H1 (cell line): Measurements from ENCODE around the gene ATG16L1. TPM values are rescaled to one million over a fixed set of nuclear protein-coding genes. Genes with fewer than 3 reads are reported as not detected.

ENCODE experiments used
- CTCF ChIA-PET: fragments of 300-600 bp; sonication (Branson Sonifier 250); formaldehyde crosslinking; loops from one replicate; lab custom pipeline; 2021; ENCODE audit not compliant: partially characterized antibody; lab: Charles Lee
- POLR2A ChIA-PET: fragments of 300-600 bp; sonication (Branson Sonifier 250); formaldehyde crosslinking; loops from one replicate; lab custom pipeline; 2021; ENCODE audit warnings: inconsistent platforms; ENCODE audit not compliant: partially characterized antibody; lab: Charles Lee
- DNase-seq, 2 experiments: peaks; one replicate each; pipeline versions ENCODE4 v3.0.0 to v3.0.0-alpha.2; 2010 to 2022; ENCODE audit warnings: low spot score in 2 of 2, low read depth in 1 of 2, mixed read lengths in 1 of 2
- FAIRE-seq: peaks from 2 replicates; lab custom pipeline; 2011; peaks lifted over from hg19 to GRCh38; lab: Jason Lieb, UNC
- H2AFZ ChIP-seq: 2 replicates; pipeline ENCODE4 v1.8.1; 2012; ENCODE audit warnings: low read length, inconsistent platforms
- H2AK5ac ChIP-seq: 2 replicates; pipeline ENCODE4 v1.6.1; 2013; ENCODE audit warnings: low read depth, low read length
- H2BK120ac ChIP-seq: replicated peaks from 2 replicates; pipeline ENCODE3; 2013; ENCODE audit warnings: low read depth, low read length, inconsistent platforms
- H2BK12ac ChIP-seq: 2 replicates; pipeline ENCODE4 v1.6.1; 2013; ENCODE audit warnings: low read depth, low read length
- H2BK15ac ChIP-seq: 2 replicates; pipeline ENCODE4 v1.6.1; 2013; ENCODE audit warnings: low read length
- H2BK20ac ChIP-seq: 2 replicates; pipeline ENCODE4 v1.6.1; 2013; ENCODE audit warnings: low read length
- H2BK5ac ChIP-seq: 2 replicates; pipeline ENCODE4 v1.6.1; 2013; ENCODE audit warnings: low read depth, low read length
- H3K14ac ChIP-seq: 2 replicates; pipeline ENCODE4 v1.6.1; 2013; ENCODE audit warnings: inconsistent platforms; ENCODE audit not compliant: insufficient read length
- H3K18ac ChIP-seq: 2 replicates; pipeline ENCODE4 v1.6.1; 2013; ENCODE audit warnings: low read length; ENCODE audit errors: extremely low read depth
- H3K23ac ChIP-seq: 2 replicates; pipeline ENCODE4 v1.6.1; 2013; ENCODE audit warnings: inconsistent platforms; ENCODE audit not compliant: insufficient read length
- H3K23me2 ChIP-seq: 2 replicates; pipeline ENCODE4 v1.6.1; 2013; ENCODE audit warnings: low read depth, low read length
- H3K27ac ChIP-seq: 2 replicates; pipeline ENCODE4 v1.6.1; 2011; ENCODE audit warnings: low read depth, low read length, inconsistent platforms
- H3K27me3 ChIP-seq, 4 experiments: replicated peaks in 1 of 4; 1 replicate in 1 of 4; 2 replicates in 3 of 4; pipeline versions ENCODE4 v1.6.1 to v1.8.1; 2011 to 2013; ENCODE audit warnings: low read length in 3 of 4, mild to moderate bottlenecking in 3 of 4, inconsistent platforms in 2 of 4, mixed read lengths in 2 of 4, moderate library complexity in 1 of 4; ENCODE audit not compliant: control insufficient read depth in 3 of 4, insufficient read depth in 3 of 4; ENCODE audit errors: extremely low read depth in 1 of 4
- H3K36me3 ChIP-seq, 4 experiments: 2 replicates each; pipeline versions ENCODE4 v1.6.1 to v1.8.1; 2011 to 2013; ENCODE audit warnings: mild to moderate bottlenecking in 4 of 4, low read length in 3 of 4, moderate library complexity in 2 of 4, control low read depth in 1 of 4, inconsistent platforms in 1 of 4; ENCODE audit not compliant: insufficient read depth in 4 of 4, control insufficient read depth in 2 of 4
- H3K4ac ChIP-seq: replicated peaks from 2 replicates; pipeline ENCODE3; 2013; ENCODE audit warnings: low read length, low read depth, mixed read lengths, inconsistent platforms; ENCODE audit not compliant: insufficient read length
- H3K4me1 ChIP-seq, 4 experiments: replicated peaks in 1 of 4; 1 replicate in 1 of 4; 2 replicates in 3 of 4; pipeline versions ENCODE4 v1.6.1 to v1.8.1; 2011 to 2013; ENCODE audit warnings: low read length in 3 of 4, inconsistent platforms in 2 of 4, mixed read lengths in 1 of 4; ENCODE audit not compliant: insufficient read depth in 4 of 4, control insufficient read depth in 3 of 4
- H3K4me2 ChIP-seq, 2 experiments: 2 replicates each; pipeline versions ENCODE4 v1.6.1 to v1.8.1; 2011 to 2013; ENCODE audit warnings: low read depth in 2 of 2, low read length in 2 of 2, control low read depth in 1 of 2, inconsistent platforms in 1 of 2, mild to moderate bottlenecking in 1 of 2; ENCODE audit not compliant: insufficient read depth in 1 of 2
- H3K4me3 ChIP-seq, 4 experiments: fragments of 200-600, 300-600 bp in 1 of 4; sonication (generic), shearing (Covaris generic), sonication (Bioruptor Twin) in 1 of 4; 2 replicates each; pipeline versions ENCODE4 v1.5.1 to v1.8.1; 2011 to 2016; ENCODE audit warnings: low read length in 4 of 4, low read depth in 3 of 4, control low read depth in 2 of 4, inconsistent platforms in 2 of 4, mild to moderate bottlenecking in 2 of 4, mixed read lengths in 1 of 4, moderate library complexity in 1 of 4; ENCODE audit not compliant: insufficient read depth in 2 of 4; ENCODE audit errors: extremely low read depth in 1 of 4
- H3K56ac ChIP-seq: replicated peaks from 2 replicates; pipeline ENCODE3; 2013; ENCODE audit warnings: low read depth, mild to moderate bottlenecking, mixed read lengths, low read length, inconsistent platforms; ENCODE audit not compliant: insufficient read length
- H3K79me1 ChIP-seq: 2 replicates; pipeline ENCODE4 v1.6.1; 2013; ENCODE audit warnings: low read depth, low read length, control low read depth
- H3K79me2 ChIP-seq, 2 experiments: 2 replicates each; pipeline versions ENCODE4 v1.6.1 to v1.8.1; 2012 to 2013; ENCODE audit warnings: low read length in 2 of 2, mild to moderate bottlenecking in 2 of 2, inconsistent platforms in 1 of 2; ENCODE audit not compliant: insufficient read depth in 2 of 2, control insufficient read depth in 1 of 2
- H3K9ac ChIP-seq, 4 experiments: replicated peaks in 1 of 4; 1 replicate in 1 of 4; 2 replicates in 3 of 4; pipeline versions ENCODE4 v1.6.1 to v1.8.1; 2011 to 2013; ENCODE audit warnings: low read depth in 3 of 4, low read length in 3 of 4, control low read depth in 2 of 4, mild to moderate bottlenecking in 2 of 4, moderate library complexity in 2 of 4, inconsistent platforms in 1 of 4; ENCODE audit errors: extremely low read depth in 1 of 4
- H3K9me3 ChIP-seq, 2 experiments: 2 replicates each; pipeline versions ENCODE4 v1.6.1 to v1.8.1; 2012 to 2013; ENCODE audit warnings: mild to moderate bottlenecking in 2 of 2, moderate library complexity in 2 of 2, control low read depth in 1 of 2, inconsistent platforms in 1 of 2, low read depth in 1 of 2, low read length in 1 of 2, mixed read lengths in 1 of 2; ENCODE audit not compliant: insufficient read depth in 2 of 2
- H4K20me1 ChIP-seq, 2 experiments: replicated peaks in 1 of 2; 2 replicates each; pipeline versions ENCODE3 to v1.8.1; 2011 to 2013; ENCODE audit warnings: inconsistent platforms in 2 of 2, low read length in 2 of 2, mild to moderate bottlenecking in 1 of 2; ENCODE audit not compliant: insufficient read depth in 2 of 2, control insufficient read depth in 1 of 2
- H4K5ac ChIP-seq: 2 replicates; pipeline ENCODE4 v1.6.1; 2013; ENCODE audit warnings: low read length, low read depth, mixed read lengths, inconsistent platforms; ENCODE audit not compliant: insufficient read length
- H4K8ac ChIP-seq: 2 replicates; pipeline ENCODE4 v1.8.0; 2013; ENCODE audit warnings: mild to moderate bottlenecking, moderate library complexity, low read length, inconsistent platforms; ENCODE audit not compliant: insufficient read depth; ENCODE audit errors: extremely low read depth
- H4K91ac ChIP-seq: replicated peaks from 2 replicates; pipeline ENCODE3; 2013; ENCODE audit warnings: low read length, mixed read lengths, inconsistent platforms; ENCODE audit not compliant: insufficient read length
- JUN ChIP-seq: IDR thresholded peaks from 2 replicates; pipeline ENCODE4 v1.6.1; 2011; ENCODE audit warnings: low read depth, mild to moderate bottlenecking, improper control_type of control experiment, low read length
- SIX5 ChIP-seq: IDR thresholded peaks from 2 replicates; pipeline ENCODE4 v1.6.1; 2011; ENCODE audit warnings: mild to moderate bottlenecking, low read depth, low read length
- SP1 ChIP-seq: IDR thresholded peaks from 2 replicates; pipeline ENCODE4 v1.6.1; 2011; ENCODE audit warnings: low read depth, low read length
- WGBS, 2 experiments: shearing (Covaris generic) in 1 of 2; methylation state at CpG; one replicate each; pipeline versions ENCODE4 v1.1.6 to v1.1.7; 2013 to 2015; ENCODE audit warnings: low lambda C conversion rate in 2 of 2, mixed read lengths in 2 of 2, inconsistent platforms in 1 of 2, low coverage in 1 of 2, missing lambda C conversion rate in 1 of 2; ENCODE audit not compliant: insufficient replicate concordance in 2 of 2, insufficient coverage in 1 of 2, insufficient read length in 1 of 2; ENCODE audit errors: extremely low coverage in 1 of 2, missing lambda C conversion rate in 1 of 2; 5-methylcytosine and 5-hydroxymethylcytosine counted together
- polyA plus RNA-seq, 7 experiments: library from polyadenylated mRNA; depleted of rRNA in 3 of 7; stranded (reverse) in 5 of 7; unstranded in 2 of 7; fragments of >200 nt in 5 of 7; fragments of 200-250 nt in 2 of 7; gene quantifications; 1 replicate in 5 of 7; 2 replicates in 1 of 7; 4 replicates in 1 of 7; pipeline versions ENCODE4 v1.2.1 to v1.2.3, GENCODE V29; 2011 to 2013; ENCODE audit warnings: missing spikeins in 2 of 7, mixed read lengths in 2 of 7
- total RNA-seq: library from RNA; stranded (reverse); fragmentation: NEBNext Ultra II Directional; extraction: Animal tissue kit (Norgen Biotek cat#: 25700); gene quantifications from 2 replicates; pipeline ENCODE4 v1.2.1, GENCODE V29; 2021

The ATG16L1 gene
- total and polyA plus RNA-seq, 2 of the 8 experiments (the other 6 are each of a cell fraction or from before 2014, with no cell fraction given): 18.3 to 31.0 TPM

DNA sequence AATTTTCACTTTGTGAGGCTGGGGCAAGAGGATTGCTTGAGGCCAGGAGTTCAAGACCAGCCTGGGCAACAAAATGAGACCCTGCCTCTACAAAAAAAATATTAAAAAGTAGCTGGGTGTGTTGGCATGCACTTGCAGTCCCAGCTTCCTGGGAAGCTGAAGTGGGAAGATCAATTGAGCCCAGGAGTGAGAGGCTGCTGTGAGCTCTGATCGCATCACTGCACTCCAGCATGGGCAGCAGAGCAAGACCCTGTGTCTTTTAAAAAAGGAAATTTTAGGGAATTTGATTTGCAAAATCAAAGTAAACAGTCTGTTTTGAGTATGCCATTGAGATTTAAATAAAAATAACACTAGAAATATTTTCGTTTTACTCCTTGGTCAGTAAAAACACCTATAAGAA lies 27.4 kb downstream of the ATG16L1 start:
- Histone ChIP-seq H2AK5ac (no peak overlapping the region), H3K23me2 (no peaks in the 10 kb centered on the region), H2BK5ac (no peak overlapping the region), H3K4me3 (no peak overlapping the region), H3K9ac (no peak overlapping the region), H4K5ac (no peak overlapping the region), H3K4ac (no peak overlapping the region), H3K79me1 (no peaks in the 10 kb centered on the region), H3K23ac (no peak overlapping the region), H2AFZ (no peak overlapping the region), H4K91ac (no peak overlapping the region), H3K4me2 (no peak overlapping the region), H3K9me3 (no peaks in the 10 kb centered on the region), H2BK20ac (no peak overlapping the region), H3K27me3 (no peaks in the 10 kb centered on the region), H3K18ac (no peak overlapping the region), H4K8ac (no peak overlapping the region), H4K20me1 (peaks cover 0 to 5% of the 10 kb centered on the region in 2 experiments), H3K27ac (no peak overlapping the region), H2BK120ac (no peak overlapping the region), H3K79me2 (no peaks in the 10 kb centered on the region), H3K14ac (no peak overlapping the region), H3K36me3 (peaks cover 32 to 89% (median 73%) of the 10 kb centered on the region in 4 experiments), H3K56ac (no peak overlapping the region), H2BK15ac (no peak overlapping the region), H2BK12ac (no peak overlapping the region), H3K4me1 (no peaks in the 10 kb centered on the region)
- FAIRE-seq (no peak), DNase-seq (no peak)
- POLR2A ChIA-PET: no interaction called here
- TF ChIP-seq JUN: no peak
- no peak for TF ChIP-seq SP1
- TF ChIP-seq SIX5: no peak
- WGBS, 2 experiments: 88% methylated on average over 2 of the region's 2 CpGs; no CpG with 5 or more reads in 1 of the 2 experiments
- CTCF ChIA-PET: interaction anchor here (0.7 to 0.8 kb wide), 2 partner anchors 17 to 183 kb away, joined by 3 read pairs; no protein-coding TSS in a partner anchor
